IPS-15b (cell line): Measurements from ENCODE around the gene NAT8L.
"Not testable (repeated sequence)": the region's sequence is repeated elsewhere in the genome, so short reads cannot be mapped to it uniquely, and the experiment has no call there.

Experiments used
- H3K27me3 ChIP-seq: one replicate; pipeline ENCODE4 v1.6.1; 2013; ENCODE audit warnings: low read length; ENCODE audit not compliant: control insufficient read depth, insufficient read depth
- H3K36me3 ChIP-seq: one replicate; pipeline ENCODE4 v1.6.1; 2013; ENCODE audit warnings: low read length; ENCODE audit not compliant: control insufficient read depth, insufficient read depth
- H3K4me1 ChIP-seq: one replicate; pipeline ENCODE4 v1.6.1; 2013; ENCODE audit warnings: mild to moderate bottlenecking, low read length; ENCODE audit not compliant: control insufficient read depth, insufficient read depth
- H3K4me3 ChIP-seq: one replicate; pipeline ENCODE4 v1.5.1; 2013; ENCODE audit warnings: low read depth, low read length
- H3K9ac ChIP-seq: one replicate; pipeline ENCODE4 v1.6.1; 2013; ENCODE audit warnings: low read depth, mild to moderate bottlenecking, low read length
- H3K9me3 ChIP-seq: one replicate; pipeline ENCODE4 v1.6.1; 2013; ENCODE audit warnings: mild to moderate bottlenecking, low read length; ENCODE audit not compliant: control insufficient read depth, insufficient read depth

Gene NAT8L

GRCh38 chr4:2059046-2059725 lies at the start of gene NAT8L:
Gene NAT8L, plus strand, starts transcription at chr4:2059327. Its CDS starts 185 bp downstream, at chr4:2059512.
- Histone ChIP-seq H3K9ac (no peak within 1 kb of the TSS), H3K4me1 (no peaks in the 10 kb centered on the region), H3K27me3 (peaks cover 27% of the 10 kb centered on the region)

GRCh38 chr4:2009651-2010233 lies 49.4 kb upstream of the NAT8L start:
- H3K9me3 ChIP-seq = no peaks in the 10 kb centered on the region
- H3K27me3 ChIP-seq = no peaks in the 10 kb centered on the region
- H3K36me3 ChIP-seq = no peaks in the 10 kb centered on the region
- H3K4me1 ChIP-seq = no peaks in the 10 kb centered on the region
- H3K4me3 ChIP-seq = peak overlapping the region; percentile 98
- no peak overlapping the region for H3K9ac ChIP-seq

More at GRCh38 chr4:2059046-2059725, at the start of gene NAT8L:
- Histone ChIP-seq H3K4me3 (peak within 1 kb of the TSS; percentile 55), H3K9me3 (no peaks in the 10 kb centered on the region), H3K36me3 (no peaks in the 10 kb centered on the region)

GRCh38 chr4:2011583-2011982 lies 47.5 kb upstream of the NAT8L start:
- no peak overlapping the region for H3K9ac ChIP-seq
- H3K9me3 ChIP-seq = no peaks in the 10 kb centered on the region
- H3K36me3 ChIP-seq = no peaks in the 10 kb centered on the region
- H3K4me3 ChIP-seq = no peak overlapping the region
- no peaks in the 10 kb centered on the region for H3K27me3 ChIP-seq
- no peaks in the 10 kb centered on the region for H3K4me1 ChIP-seq

GRCh38 chr4:2015008-2015407 lies 44.1 kb upstream of the NAT8L start:
- no peak overlapping the region for H3K9ac ChIP-seq
- no peaks in the 10 kb centered on the region for H3K27me3 ChIP-seq
- H3K4me3 ChIP-seq = no peak overlapping the region
- H3K9me3 ChIP-seq = no peaks in the 10 kb centered on the region
- no peaks in the 10 kb centered on the region for H3K36me3 ChIP-seq
- H3K4me1 ChIP-seq = no peaks in the 10 kb centered on the region

GRCh38 chr4:2021358-2022018 lies 37.6 kb upstream of the NAT8L start:
- H3K9me3 ChIP-seq, H3K27me3 ChIP-seq, H3K9ac ChIP-seq, H3K36me3 ChIP-seq, H3K4me3 ChIP-seq, H3K4me1 ChIP-seq: not testable (repeated sequence)

- Histone ChIP-seq H3K36me3 (no peaks in the 10 kb centered on the region), H3K4me3 (no peak overlapping the region), H3K9ac (no peak overlapping the region), H3K27me3 (no peaks in the 10 kb centered on the region), H3K4me1 (no peaks in the 10 kb centered on the region), H3K9me3 (no peaks in the 10 kb centered on the region)
Measured at GRCh38 chr4:2024683-2025082, 34.4 kb upstream of the NAT8L start.

GRCh38 chr4:2025817-2026216 lies 33.3 kb upstream of the NAT8L start:
- H3K4me3 ChIP-seq = no peak overlapping the region
- no peaks in the 10 kb centered on the region for H3K9me3 ChIP-seq
- H3K27me3 ChIP-seq = no peaks in the 10 kb centered on the region
- no peaks in the 10 kb centered on the region for H3K36me3 ChIP-seq
- no peaks in the 10 kb centered on the region for H3K4me1 ChIP-seq
- no peak overlapping the region for H3K9ac ChIP-seq

GRCh38 chr4:2027120-2027519 lies 32.0 kb upstream of the NAT8L start:
- not testable (repeated sequence) for H3K36me3 ChIP-seq, H3K9ac ChIP-seq, H3K4me3 ChIP-seq, H3K27me3 ChIP-seq, H3K9me3 ChIP-seq, H3K4me1 ChIP-seq

- H3K4me3 ChIP-seq, H3K27me3 ChIP-seq, H3K4me1 ChIP-seq, H3K9me3 ChIP-seq, H3K9ac ChIP-seq, H3K36me3 ChIP-seq: not testable (repeated sequence)
Measured at GRCh38 chr4:2031161-2031560, 28.0 kb upstream of the NAT8L start.

- no peaks in the 10 kb centered on the region for H3K36me3 ChIP-seq
- no peaks in the 10 kb centered on the region for H3K9me3 ChIP-seq
- peaks cover 32% of the 10 kb centered on the region for H3K27me3 ChIP-seq
- no peak overlapping the region for H3K9ac ChIP-seq
- H3K4me3 ChIP-seq = no peak overlapping the region
- no peaks in the 10 kb centered on the region for H3K4me1 ChIP-seq
Measured at GRCh38 chr4:2036327-2036726, 22.8 kb upstream of the NAT8L start.

- H3K9ac ChIP-seq = no peak overlapping the region
- no peaks in the 10 kb centered on the region for H3K9me3 ChIP-seq
- H3K4me3 ChIP-seq = no peak overlapping the region
- peaks cover 35% of the 10 kb centered on the region for H3K27me3 ChIP-seq
- H3K4me1 ChIP-seq = no peaks in the 10 kb centered on the region
- H3K36me3 ChIP-seq = no peaks in the 10 kb centered on the region
Measured at GRCh38 chr4:2036866-2037265, 22.3 kb upstream of the NAT8L start.
